Measurements from ENCODE around the gene KLRB1.

Gene KLRB1

DNA sequence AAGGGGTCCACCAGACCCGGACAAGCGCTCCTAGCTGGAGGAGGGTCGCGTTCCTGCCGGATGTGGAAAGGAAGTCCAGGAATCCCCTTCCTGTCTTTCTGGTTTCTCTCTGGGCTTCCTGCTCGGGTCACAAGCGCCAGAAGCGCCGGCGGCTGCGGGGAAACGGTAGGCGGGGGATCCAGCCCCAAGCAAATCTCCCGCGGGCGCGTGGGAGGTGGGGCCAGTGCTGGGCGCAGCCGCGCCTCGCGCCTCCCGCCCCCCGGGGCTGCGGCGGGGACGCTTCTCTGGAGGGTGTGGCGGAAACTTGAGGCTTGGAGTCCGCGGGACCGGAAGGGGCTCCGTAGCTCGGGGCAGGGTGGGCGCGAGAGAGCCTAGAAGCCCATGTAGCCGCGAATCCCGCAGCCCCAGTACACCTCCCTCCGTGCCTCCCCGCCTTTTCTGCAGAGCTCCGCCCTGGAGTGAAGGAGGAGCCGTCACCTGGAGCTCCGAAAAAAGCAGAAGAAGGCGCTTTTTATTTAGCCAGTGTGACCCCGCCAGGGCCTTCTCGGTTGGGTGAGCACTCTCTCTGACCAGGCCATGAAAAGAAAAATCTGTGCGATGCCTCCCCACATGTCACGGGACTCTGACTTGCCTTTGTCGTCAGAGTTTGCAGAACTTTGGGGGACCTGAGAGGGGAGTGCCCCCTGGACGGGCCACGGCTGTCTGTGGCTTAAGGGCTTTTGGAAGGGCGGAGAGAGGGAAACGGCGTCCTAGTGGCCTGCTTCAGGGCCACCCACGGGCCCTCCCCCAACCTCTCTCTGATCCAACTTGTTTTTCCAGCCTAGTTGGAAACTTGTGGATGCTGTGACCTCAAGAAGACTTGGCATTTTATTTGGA lies 40.3 kb upstream of the KLRB1 start:
- TF ChIP-seq TAF1 (IDR thresholded peaks at IDR 0.05; ENCODE audit: low read depth) (peak; percentile 65), TCF12 (IDR thresholded peaks at IDR 0.05; ENCODE audit: low read depth) (peak; percentile 44; the same call in 1 of the 2 replicates), CREB1 (IDR thresholded peaks at IDR 0.05; ENCODE audit: low read depth) (no peak), NFIC (IDR thresholded peaks at IDR 0.05) (no peak; the same call in 1 of the 2 replicates), RAD21 (IDR thresholded peaks at IDR 0.05; ENCODE audit: low read depth) (no peak; the same call in 1 of the 2 replicates), YY1 (IDR thresholded peaks at IDR 0.05; ENCODE audit: low read depth) (no peak; the same call in 1 of the 2 replicates), EGR1 (IDR thresholded peaks at IDR 0.05) (peak; percentile 70), CEBPB (IDR thresholded peaks at IDR 0.05) (no peak; the same call in 1 of the 2 replicates), EP300 (IDR thresholded peaks at IDR 0.05; ENCODE audit: borderline replicate concordance) (peak; percentile 52; the same call in 1 of the 2 replicates), TEAD4 (IDR thresholded peaks at IDR 0.05) (no peak), ZBTB7A (IDR thresholded peaks at IDR 0.05; ENCODE audit: low read depth) (peak; percentile 96), FOXM1 (IDR thresholded peaks at IDR 0.05; ENCODE audit: borderline replicate concordance, low read depth) (no peak)
- TF ChIP-seq, protein P1, sequence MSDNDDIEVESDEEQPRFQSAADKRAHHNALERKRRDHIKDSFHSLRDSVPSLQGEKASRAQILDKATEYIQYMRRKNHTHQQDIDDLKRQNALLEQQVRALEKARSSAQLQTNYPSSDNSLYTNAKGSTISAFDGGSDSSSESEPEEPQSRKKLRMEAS (IDR thresholded peaks at IDR 0.05) = peak; percentile 85
- TF ChIP-seq, protein P2, sequence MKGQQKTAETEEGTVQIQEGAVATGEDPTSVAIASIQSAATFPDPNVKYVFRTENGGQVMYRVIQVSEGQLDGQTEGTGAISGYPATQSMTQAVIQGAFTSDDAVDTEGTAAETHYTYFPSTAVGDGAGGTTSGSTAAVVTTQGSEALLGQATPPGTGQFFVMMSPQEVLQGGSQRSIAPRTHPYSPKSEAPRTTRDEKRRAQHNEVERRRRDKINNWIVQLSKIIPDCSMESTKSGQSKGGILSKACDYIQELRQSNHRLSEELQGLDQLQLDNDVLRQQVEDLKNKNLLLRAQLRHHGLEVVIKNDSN (IDR thresholded peaks at IDR 0.05) = peak; percentile 44; the same call in 1 of the 2 replicates
- TF ChIP-seq, protein P3, sequence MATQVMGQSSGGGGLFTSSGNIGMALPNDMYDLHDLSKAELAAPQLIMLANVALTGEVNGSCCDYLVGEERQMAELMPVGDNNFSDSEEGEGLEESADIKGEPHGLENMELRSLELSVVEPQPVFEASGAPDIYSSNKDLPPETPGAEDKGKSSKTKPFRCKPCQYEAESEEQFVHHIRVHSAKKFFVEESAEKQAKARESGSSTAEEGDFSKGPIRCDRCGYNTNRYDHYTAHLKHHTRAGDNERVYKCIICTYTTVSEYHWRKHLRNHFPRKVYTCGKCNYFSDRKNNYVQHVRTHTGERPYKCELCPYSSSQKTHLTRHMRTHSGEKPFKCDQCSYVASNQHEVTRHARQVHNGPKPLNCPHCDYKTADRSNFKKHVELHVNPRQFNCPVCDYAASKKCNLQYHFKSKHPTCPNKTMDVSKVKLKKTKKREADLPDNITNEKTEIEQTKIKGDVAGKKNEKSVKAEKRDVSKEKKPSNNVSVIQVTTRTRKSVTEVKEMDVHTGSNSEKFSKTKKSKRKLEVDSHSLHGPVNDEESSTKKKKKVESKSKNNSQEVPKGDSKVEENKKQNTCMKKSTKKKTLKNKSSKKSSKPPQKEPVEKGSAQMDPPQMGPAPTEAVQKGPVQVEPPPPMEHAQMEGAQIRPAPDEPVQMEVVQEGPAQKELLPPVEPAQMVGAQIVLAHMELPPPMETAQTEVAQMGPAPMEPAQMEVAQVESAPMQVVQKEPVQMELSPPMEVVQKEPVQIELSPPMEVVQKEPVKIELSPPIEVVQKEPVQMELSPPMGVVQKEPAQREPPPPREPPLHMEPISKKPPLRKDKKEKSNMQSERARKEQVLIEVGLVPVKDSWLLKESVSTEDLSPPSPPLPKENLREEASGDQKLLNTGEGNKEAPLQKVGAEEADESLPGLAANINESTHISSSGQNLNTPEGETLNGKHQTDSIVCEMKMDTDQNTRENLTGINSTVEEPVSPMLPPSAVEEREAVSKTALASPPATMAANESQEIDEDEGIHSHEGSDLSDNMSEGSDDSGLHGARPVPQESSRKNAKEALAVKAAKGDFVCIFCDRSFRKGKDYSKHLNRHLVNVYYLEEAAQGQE (IDR thresholded peaks at IDR 0.05; ENCODE audit: low read depth) = no peak; the same call in 1 of the 2 replicates

DNA sequence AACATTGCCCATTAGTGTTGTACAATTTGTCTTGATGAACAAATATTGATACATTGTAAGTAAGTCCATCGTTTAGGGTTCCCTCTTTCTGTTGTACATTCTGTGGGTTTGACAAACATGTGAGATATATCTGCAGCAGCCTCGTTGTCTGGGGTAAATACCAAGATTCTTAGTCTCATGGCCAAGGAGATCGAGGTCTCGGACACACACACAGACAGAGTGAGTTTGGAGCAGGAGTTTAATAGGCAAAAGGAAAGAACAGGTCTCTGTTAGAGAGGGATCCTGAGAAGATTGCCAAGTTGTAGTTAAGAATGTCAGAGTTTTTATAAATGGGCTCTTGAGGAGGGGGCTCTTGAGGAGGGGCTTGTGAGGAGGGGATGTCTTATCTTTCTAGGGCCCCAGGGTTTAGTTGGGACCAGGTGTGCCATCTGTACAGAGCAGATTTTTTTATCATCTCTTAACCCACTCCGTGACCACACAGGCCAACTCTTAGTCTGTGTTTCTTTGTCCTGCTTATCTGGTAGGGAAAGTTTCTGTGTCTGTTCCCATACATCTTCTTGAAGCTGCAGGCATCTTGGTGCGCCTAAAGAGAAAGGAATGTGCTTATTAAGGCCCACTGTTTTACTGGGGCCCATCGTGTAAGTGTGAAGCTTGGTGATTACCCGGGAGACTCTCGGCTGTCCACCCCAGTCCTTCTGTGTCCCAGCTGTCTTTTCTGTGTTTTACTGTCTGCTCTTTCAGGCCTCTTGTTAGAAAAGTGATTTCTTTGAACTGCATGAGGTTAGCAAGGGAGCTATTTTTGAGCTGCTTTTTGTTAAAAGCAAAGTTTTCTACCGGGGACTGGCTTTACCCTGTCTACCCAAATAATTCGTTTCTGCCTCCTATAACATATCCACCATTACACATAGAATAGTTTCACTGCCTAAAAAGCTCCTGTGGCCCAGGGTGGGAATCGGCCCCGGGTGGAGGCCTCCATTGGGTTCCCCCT lies 39.4 kb upstream of the KLRB1 start:
- no peak for TF ChIP-seq NFIC (IDR thresholded peaks at IDR 0.05)
- TF ChIP-seq YY1 (IDR thresholded peaks at IDR 0.05; ENCODE audit: low read depth) = no peak
- TF ChIP-seq CEBPB (IDR thresholded peaks at IDR 0.05) = no peak
- TF ChIP-seq TEAD4 (IDR thresholded peaks at IDR 0.05) = no peak
- no peak for TF ChIP-seq TCF12 (IDR thresholded peaks at IDR 0.05; ENCODE audit: low read depth)
- TF ChIP-seq, protein P2 (IDR thresholded peaks at IDR 0.05) = no peak
- TF ChIP-seq, protein P1 (IDR thresholded peaks at IDR 0.05) = no peak
- no peak for TF ChIP-seq RAD21 (IDR thresholded peaks at IDR 0.05; ENCODE audit: low read depth)
- TF ChIP-seq TAF1 (IDR thresholded peaks at IDR 0.05; ENCODE audit: low read depth) = no peak
- no peak for TF ChIP-seq FOXM1 (IDR thresholded peaks at IDR 0.05; ENCODE audit: borderline replicate concordance, low read depth)
- TF ChIP-seq EP300 (IDR thresholded peaks at IDR 0.05; ENCODE audit: borderline replicate concordance) = no peak
- TF ChIP-seq CREB1 (IDR thresholded peaks at IDR 0.05; ENCODE audit: low read depth) = no peak
- TF ChIP-seq EGR1 (IDR thresholded peaks at IDR 0.05) = no peak
- TF ChIP-seq ZBTB7A (IDR thresholded peaks at IDR 0.05; ENCODE audit: low read depth) = no peak
- TF ChIP-seq, protein P3 (IDR thresholded peaks at IDR 0.05; ENCODE audit: low read depth) = no peak

DNA sequence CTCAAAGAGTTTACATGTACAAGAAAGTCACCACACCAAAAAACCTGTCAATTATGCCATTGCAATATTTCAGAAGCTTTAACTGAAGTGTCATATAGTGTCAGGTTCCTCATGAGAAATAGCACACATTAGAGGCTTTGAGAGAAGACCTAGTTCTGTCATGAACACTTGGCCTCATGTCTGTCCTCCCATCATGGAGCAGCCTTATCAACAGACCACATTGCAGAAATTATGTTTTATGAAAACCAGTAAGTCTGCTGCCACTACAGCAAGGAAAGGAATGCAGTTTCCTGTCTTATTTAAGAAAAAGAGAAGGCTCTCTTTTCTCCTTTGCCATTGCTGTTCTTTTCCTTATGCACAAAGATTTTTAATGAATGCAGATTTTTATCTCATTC lies 35.5 kb upstream of the KLRB1 start:
- no peak for TF ChIP-seq FOXM1 (IDR thresholded peaks at IDR 0.05; ENCODE audit: borderline replicate concordance, low read depth)
- TF ChIP-seq NFIC (IDR thresholded peaks at IDR 0.05) = no peak
- no peak for TF ChIP-seq TCF12 (IDR thresholded peaks at IDR 0.05; ENCODE audit: low read depth)
- TF ChIP-seq ZBTB7A (IDR thresholded peaks at IDR 0.05; ENCODE audit: low read depth) = no peak
- TF ChIP-seq CEBPB (IDR thresholded peaks at IDR 0.05) = no peak
- no peak for TF ChIP-seq RAD21 (IDR thresholded peaks at IDR 0.05; ENCODE audit: low read depth)
- no peak for TF ChIP-seq CREB1 (IDR thresholded peaks at IDR 0.05; ENCODE audit: low read depth)
- TF ChIP-seq, protein P3 (IDR thresholded peaks at IDR 0.05; ENCODE audit: low read depth) = no peak
- no peak for TF ChIP-seq TAF1 (IDR thresholded peaks at IDR 0.05; ENCODE audit: low read depth)
- TF ChIP-seq EP300 (IDR thresholded peaks at IDR 0.05; ENCODE audit: borderline replicate concordance) = no peak
- no peak for TF ChIP-seq EGR1 (IDR thresholded peaks at IDR 0.05)
